CD4-positive, alpha-beta T cell treated with Interleukin-15 for 1 hour (primary cell): ENCODE measurements around the gene SAC3D1.

Experiments
- DNase-seq: peaks from one replicate; pipeline ENCODE4 v3.0.0-alpha.2; 2020

SAC3D1 gene

GRCh38 chr11:65027213-65028067 is 13.6 kb upstream of the SAC3D1 start, which contains the start of gene SNX15:
Gene SNX15 (plus strand): TSS chr11:65027439. CDS start chr11:65027538, 99 bp downstream.
- DNase-seq = peak; percentile 90

- no peak for DNase-seq
These were observed 8.8 kb upstream of the SAC3D1 start for GRCh38 chr11:65032216-65032615.

- no peak for DNase-seq
These were observed 6.6 kb upstream of the SAC3D1 start for GRCh38 chr11:65034423-65034822.

- no peak for DNase-seq
These were observed 5.4 kb upstream of the SAC3D1 start for GRCh38 chr11:65035579-65035978.

GRCh38 chr11:65036931-65037330 is 4.1 kb upstream of the SAC3D1 start:
- DNase-seq = no peak

GRCh38 chr11:65040520-65040846 is 527 bp upstream of the SAC3D1 start:
- DNase-seq = no peak

- DNase-seq = no peak
These were observed 1.9 kb downstream of the SAC3D1 start for GRCh38 chr11:65042891-65043290.

- peak; percentile 45 for DNase-seq
These were observed 3.0 kb downstream of the SAC3D1 start for GRCh38 chr11:65043881-65044501.

GRCh38 chr11:65045061-65045460 is 4.1 kb downstream of the SAC3D1 start:
- no peak for DNase-seq

- DNase-seq = no peak
These were observed 4.7 kb downstream of the SAC3D1 start for GRCh38 chr11:65045728-65046127.

GRCh38 chr11:65047581-65048422 is 6.8 kb downstream of the SAC3D1 start:
- no peak for DNase-seq

GRCh38 chr11:65051398-65051858 is 10.4 kb downstream of the SAC3D1 start:
- DNase-seq = no peak

GRCh38 chr11:65053827-65054508 is 13.0 kb downstream of the SAC3D1 start:
- peak; percentile 26 for DNase-seq

GRCh38 chr11:65055538-65055937 is 14.5 kb downstream of the SAC3D1 start:
- DNase-seq = no peak

GRCh38 chr11:65056999-65057398 is 16.0 kb downstream of the SAC3D1 start:
- no peak for DNase-seq

- DNase-seq = no peak
These were observed 16.5 kb downstream of the SAC3D1 start for GRCh38 chr11:65057526-65057925.

GRCh38 chr11:65058012-65058411 is 17.0 kb downstream of the SAC3D1 start:
- no peak for DNase-seq

GRCh38 chr11:65058419-65059054 is 17.5 kb downstream of the SAC3D1 start, which contains the start of gene NAALADL1:
Gene NAALADL1 (minus strand): TSS chr11:65058553. CDS start chr11:65058521, 32 bp downstream.
- no peak for DNase-seq

- no peak for DNase-seq
These were observed 18.5 kb downstream of the SAC3D1 start for GRCh38 chr11:65059523-65059922.

GRCh38 chr11:65059959-65060824 is 19.2 kb downstream of the SAC3D1 start:
- DNase-seq = no peak

GRCh38 chr11:65060913-65061408 is 20.0 kb downstream of the SAC3D1 start:
- DNase-seq = no peak
